ENCODE measurements around the gene HUS1. TPM values are rescaled to one million over a fixed set of nuclear protein-coding genes. Genes with fewer than 3 reads are reported as not detected.
"Not testable (repeated sequence)": the region's sequence is repeated elsewhere in the genome, so short reads cannot be mapped to it uniquely, and the experiment has no call there.

Gene HUS1
- total RNA-seq, 1 donor from 2014 or later = 17.7 TPM

DNA sequence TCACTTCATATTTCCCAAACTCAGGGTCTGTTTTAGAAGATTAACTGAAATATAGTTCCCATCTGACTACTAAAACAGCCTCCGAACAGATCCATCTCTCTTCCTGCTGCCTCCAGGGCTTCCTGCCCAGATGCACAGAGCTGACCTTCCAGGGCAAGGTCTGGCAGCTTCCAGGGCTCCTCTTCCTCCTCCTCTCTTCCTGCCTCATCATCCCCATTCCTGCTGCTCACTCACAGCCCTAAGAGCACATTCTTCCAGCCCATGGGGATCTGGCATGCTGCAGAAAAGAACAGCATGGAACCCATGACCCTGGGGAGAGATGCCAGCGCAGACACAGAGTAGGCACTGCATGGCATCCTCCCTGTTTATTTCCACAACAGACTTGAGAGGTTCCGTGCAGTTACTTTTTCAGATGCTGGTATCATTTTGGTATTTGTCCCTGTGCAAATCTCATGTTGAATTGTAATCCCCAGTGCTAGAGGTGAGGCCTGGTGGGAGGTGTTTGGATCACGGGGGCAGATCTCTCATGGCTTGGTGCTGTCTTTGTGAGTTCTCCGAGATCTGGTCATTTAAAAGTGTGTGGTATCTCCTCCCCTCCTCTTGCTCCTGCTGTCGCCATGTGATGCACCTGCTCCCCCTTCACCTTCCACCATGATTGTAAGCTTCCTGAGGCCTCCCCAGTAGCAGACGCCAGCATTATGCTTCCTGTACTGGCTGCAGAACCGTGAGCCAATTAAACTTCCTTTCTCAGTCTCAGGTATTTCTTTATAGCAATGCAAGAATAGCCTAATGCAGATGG is 35.5 kb downstream of the HUS1 start:
- DNase-seq = no peak

DNA sequence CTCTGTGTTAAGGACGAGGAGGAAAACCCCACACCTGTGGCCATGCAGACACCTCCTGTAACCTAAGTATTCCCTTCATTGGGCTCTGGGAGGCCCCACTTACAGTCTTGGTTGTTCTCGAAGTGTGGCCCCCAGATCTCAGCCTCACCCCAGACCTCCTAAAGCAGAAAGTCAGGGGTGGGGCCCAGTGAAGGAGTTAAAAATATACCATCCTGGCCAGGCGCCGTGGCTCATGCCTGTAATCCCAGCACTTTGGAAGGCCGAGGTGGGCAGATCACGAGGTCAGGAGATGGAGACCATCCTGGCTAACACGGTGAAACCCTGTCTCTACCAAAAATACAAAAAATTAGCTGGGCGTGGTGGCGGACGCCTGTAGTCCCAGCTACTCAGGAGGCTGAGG is 36.8 kb downstream of the HUS1 start:
- DNase-seq = not testable (repeated sequence)

DNA sequence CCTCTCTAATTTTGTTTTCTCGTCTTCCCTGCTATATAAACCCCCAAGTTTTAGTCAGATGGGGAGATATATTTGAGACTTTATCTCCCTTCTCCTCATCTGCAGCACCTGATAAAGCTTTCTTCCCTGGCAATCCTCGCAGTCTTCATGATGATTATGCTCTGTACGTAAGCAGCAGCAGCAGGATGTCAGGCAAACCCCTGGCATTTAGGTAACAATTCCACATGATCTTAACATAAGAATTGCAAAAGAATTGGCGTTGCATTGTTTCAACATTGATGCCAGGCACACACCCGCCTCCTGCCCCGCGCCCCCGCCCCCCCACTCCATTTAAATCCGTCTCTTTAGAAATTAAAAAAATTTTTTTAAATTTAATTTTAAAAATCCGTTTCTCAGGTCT is 37.3 kb downstream of the HUS1 start:
- DNase-seq = no peak

DNA sequence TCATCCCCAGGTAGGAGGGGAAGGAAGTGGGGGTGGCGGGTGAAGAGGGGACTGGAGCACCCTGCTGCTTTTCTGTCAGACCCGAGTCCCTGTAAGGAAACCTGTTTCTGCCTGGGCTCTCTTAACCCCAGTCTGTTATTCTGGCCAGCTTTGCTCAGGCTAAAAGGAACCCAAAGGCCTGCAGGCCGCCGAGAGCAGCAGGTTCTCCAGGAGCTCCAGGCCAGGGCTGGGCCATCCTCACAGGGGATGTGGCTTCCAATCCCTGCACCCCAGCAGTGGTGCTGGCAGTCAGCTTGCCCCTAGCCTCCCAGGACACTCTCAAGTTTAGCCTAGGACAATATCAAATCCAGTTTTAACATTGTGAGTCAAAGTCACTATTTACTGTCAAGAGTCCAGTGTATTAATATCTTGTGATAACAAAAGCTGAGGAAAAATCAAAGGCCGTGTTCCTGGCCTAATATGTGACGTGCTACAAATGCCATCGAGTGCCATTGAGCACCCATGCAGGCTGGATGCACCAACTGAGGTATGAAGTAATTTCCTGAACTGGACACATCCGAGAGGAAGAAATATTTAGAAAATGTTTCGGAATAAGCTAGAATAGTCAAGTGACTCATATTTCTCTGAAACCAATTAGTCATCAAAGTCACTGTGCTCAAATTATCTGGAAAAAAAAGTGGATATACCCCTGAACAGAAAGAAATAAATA is 38.1 kb downstream of the HUS1 start:
- DNase-seq = no peak

DNA sequence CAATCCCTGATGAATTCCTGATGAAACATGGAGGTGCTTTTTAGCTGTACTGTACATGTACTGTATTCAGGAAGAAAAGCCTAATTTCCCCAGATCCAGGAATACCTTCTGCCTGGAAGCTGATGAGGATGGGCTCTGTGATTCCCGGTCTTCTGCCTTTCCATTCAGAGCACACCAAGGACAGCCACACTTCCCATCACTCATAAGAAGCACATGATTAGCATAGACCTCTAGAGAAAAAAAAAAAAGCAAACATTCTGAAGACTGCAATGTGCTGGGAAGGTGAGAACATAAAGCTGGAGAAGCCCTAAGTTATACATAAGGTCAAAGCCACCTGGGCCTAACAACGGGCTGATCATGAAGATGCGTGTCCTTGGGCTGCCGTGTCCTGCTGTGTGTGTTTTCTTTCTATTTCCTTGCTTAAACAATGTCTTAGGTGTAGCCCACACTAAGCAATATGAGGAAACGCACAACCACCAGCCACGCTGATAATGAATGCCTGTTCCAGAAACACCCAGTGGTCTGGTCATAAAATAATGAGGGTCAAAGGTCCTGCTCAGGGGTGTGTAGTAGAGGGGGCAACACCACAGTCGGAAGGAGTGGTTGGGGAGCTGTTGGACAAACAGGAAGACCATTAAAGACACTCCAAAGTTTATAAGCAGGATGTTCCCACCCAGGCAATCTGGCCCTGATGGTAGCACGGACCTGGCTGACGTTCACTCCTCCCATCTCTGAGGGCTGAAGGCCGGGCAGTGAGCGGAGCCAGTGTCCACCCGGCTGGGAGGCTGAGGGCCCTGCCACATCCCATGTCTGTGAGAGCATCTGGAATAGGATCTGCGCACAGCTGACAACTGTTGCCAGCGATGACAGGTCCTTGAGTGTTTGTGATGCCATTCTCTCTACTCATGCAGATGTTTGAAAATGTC is 39.1 kb downstream of the HUS1 start:
- DNase-seq = no peak

DNA sequence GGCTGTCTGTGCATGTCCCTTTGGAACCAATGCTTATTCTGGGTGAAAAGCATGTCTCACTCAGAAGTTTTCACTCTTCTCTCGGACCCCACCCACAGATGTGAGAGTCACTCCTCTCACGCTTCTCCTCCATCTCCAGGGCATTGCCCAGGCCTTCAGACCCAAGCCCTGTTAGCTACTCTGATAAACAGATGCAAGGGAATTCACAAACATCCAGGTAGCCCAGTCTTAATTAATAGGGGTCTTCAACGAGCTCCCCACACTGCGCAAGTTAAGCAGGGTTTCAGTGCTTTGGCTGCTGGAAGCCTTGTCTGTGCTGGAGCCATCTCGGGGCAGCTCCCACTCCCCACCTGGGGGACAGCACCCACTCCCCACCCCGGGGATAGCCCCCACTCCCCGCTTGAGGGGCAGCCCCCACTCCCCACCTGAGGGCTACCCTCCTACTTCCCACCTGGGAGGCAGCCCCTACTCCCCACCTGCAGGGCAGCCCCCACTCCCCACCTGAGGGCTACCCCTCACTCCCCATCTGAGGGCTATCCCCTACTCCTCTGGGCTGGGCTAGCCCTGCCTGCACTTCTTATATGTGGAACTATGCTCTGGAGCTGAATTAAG is 39.9 kb downstream of the HUS1 start:
- DNase-seq = no peak

DNA sequence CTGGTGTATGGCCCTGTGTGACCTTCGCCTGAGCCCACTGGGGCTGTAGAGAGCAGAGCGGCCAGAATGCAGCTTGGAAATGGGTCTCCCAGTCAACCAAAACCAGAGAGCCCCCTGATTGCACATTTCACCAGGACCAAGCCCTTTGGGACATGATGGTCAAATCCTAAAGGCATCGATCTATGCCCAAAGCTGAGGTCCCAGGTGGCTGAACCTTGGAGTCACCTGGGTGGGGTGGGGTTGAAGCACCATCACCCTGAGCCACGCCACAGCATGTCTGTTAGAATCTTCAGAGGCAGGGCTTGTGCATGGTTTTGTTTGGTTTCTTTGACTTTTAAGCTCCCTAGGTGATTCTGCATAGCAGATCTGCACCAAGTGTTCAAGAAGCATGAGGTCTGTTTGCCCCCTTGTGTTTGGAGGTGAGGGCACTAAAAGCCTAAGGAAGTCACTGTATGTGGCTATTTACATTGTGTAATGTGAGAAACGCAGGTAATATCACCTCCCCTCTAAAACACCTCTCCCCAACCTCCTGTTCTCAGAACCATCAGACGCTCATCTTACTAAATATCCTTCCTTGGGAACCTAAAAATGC is 40.7 kb downstream of the HUS1 start:
- DNase-seq = no peak

DNA sequence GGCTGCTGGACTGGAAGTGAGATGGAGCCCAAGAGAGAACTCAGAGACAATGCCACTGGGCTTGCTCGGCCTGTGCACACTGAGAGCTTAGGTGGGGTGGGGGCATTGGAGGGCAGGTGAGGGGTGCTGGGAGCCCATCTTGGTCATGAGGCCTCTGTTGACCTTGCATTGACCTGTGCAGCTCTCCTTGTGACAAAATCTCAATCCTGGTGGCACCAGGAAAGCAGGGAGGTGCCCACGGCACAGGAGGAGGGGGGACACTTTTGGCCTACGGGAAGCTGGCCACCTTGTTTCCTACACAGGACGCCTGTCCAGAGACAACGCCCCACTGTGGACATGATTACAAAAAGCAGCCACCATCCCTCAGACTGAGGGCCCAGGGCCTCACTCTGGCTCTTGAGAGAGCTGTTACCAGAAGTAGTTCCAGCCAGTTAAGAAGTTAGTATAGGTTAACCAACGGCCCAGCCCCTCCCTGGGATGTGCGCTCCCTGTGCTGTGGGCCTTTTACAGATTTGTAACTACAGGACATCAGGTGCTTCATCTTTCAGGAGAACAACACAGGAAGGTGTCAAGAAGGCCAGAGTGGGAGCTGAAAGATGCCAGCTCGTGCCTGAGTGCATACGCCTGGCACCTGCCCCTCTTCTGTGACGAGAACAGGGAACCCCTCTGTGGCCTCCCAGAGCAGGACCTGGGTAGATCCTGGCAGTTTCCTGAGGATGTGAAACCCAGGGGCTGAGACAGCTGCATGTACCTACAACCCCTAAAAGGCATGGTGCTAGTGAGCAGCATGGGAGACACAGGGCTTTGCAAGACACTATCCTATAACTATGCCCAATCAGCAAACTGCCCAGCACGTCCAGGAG is 41.5 kb downstream of the HUS1 start:
- no peak for DNase-seq

DNA sequence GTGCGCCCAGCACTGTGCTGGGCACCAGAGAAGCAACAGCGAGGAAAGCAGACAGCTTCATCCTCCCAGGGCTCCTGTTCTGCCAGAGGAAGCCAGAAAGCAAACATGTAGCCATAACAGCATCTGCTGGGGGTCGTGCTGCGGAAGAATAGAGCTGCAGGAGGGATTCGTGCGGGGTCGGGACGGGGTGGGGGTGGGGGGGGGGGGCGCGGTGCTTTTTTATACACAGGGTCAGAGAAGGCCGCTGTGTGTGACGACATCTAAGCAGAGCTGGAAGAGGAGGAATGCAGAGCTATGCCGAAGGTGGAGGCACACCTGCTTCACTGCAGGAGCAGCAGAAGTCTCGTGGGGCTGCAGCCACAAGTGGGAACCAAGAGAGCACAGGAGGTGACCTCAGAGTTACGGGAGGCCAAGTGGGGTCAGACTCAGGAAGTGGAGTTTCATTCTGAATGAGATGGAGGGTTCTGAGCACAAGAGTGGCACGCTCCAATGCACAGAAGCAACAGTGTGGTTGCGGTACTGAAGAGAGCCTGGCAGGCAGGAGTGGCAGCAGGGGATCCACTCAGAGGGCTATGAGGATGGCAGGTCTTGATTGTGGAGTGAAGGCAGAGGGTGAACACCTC is 42.2 kb downstream of the HUS1 start:
- no peak for DNase-seq

DNA sequence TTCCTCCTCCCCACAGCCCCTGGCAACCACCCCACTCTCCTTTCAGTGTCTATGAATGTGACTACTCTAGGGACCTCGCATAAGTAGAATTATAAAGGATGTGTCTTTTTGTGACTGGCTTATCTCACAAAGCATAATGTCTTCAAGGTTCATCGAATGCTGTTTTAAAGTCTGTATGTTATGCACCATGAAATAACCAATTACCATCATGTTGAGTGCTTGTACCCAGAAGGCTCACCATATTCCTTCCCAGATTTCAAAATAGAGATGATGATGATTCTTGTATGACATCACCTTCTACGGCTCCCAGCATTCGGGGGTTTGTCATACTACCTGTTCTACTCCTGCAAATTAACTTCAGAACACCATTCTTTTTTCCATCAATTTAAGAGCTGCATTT is 43.1 kb downstream of the HUS1 start:
- DNase-seq = no peak

DNA sequence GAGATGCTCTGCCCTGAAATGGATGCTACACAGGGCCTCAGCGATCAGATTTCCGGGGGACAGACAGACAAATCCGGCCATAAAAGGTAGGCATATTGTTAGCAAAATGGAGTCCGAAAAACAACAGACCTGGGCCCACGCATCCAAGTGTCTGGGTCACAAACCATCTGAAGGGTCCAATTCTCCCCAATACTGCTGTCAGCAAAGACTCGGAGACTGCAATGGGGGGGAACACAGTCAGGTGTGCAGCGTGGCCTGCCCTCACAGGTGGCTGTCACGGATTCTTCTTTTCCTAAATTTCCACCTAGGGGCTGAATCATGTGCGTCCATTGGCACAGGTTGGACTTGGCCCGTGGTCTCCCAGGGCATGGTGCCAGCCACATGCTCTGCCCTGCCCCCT is 44.1 kb downstream of the HUS1 start:
- DNase-seq = no peak

DNA sequence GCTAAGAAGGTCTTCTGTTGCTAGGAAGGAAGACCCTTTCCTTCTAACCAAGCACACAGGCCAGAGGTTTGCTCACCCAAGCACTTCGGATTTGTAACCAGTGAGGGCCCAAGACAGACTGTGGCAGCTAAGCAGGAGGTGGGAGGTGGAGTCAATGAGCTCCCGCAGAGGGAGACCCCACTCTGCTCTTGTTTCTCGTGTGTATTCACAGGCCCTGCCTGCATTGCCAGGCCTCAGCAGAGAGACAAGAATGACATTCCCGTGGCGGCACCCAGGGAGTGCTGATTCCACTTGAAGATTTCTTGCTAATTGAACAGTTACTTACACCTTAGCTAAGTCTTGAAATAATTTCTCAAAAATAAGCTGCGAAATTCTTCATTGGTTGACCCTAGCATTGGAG is 44.6 kb downstream of the HUS1 start:
- no peak for DNase-seq

DNA sequence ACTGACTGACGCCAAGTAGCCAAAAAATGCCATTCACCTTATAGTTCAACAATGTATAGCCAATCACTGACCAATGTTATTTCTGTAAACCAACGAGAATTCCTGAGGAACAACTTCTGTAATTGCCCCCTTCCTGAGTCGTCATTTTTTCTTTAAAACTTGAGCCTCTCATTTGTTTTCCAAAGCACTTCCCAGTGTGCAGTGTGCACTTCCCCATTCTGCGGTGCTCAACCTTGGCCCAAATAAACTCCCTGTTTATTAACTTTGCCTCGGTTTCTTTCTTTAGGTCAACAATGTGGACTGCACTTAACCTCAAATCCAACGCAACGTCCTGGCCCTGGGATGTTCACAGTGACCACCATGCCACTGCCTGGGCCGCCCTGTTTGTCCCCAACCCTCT is 46.2 kb downstream of the HUS1 start:
- no peak for DNase-seq

DNA sequence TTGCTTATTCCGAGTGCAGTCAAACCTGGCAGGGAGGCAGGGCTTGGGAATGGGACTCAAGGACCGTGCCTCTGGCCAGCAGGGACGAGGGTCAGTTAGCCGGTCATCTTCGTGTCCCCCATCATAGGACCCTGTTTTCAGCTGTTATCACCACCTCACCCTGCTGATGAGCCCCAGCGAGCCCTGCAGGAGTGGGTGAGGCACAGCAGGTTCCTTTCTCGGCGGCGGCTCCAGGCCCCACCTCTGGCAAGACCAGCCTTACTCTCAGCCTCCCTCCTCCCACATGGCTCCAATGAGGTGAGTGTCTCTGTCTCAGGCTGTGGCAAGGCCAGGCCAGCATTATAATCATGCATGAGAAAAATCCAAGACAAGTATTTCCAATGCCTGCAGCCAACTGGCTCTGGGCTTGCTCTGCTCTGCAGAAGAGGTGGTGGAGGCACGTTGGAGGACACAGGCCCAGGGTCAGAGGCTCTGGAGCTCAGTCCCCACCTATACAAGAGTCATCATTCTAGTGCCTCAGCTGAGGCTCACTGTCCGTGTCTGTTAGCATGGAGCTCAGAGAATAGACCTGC is 46.9 kb downstream of the HUS1 start:
- no peak for DNase-seq

DNA sequence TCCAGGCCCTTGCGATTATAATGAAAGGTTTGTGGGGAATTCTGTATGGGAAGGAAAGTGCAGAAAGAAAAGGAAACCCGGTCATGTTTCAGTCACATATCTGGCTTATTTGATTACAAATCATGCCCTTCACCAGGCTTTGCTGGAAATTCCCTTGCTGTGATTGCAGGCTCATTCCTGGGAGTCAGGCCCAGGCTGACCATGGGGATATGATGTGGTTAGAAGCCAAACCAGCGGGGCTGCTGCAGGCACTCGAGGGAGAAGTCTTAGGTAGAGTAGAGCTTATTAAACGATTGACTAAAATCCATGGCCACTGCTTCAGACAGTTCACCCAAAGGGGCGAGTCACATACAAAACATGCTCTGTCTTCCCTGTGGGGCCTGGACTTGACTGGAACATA is 47.4 kb downstream of the HUS1 start:
- no peak for DNase-seq

DNA sequence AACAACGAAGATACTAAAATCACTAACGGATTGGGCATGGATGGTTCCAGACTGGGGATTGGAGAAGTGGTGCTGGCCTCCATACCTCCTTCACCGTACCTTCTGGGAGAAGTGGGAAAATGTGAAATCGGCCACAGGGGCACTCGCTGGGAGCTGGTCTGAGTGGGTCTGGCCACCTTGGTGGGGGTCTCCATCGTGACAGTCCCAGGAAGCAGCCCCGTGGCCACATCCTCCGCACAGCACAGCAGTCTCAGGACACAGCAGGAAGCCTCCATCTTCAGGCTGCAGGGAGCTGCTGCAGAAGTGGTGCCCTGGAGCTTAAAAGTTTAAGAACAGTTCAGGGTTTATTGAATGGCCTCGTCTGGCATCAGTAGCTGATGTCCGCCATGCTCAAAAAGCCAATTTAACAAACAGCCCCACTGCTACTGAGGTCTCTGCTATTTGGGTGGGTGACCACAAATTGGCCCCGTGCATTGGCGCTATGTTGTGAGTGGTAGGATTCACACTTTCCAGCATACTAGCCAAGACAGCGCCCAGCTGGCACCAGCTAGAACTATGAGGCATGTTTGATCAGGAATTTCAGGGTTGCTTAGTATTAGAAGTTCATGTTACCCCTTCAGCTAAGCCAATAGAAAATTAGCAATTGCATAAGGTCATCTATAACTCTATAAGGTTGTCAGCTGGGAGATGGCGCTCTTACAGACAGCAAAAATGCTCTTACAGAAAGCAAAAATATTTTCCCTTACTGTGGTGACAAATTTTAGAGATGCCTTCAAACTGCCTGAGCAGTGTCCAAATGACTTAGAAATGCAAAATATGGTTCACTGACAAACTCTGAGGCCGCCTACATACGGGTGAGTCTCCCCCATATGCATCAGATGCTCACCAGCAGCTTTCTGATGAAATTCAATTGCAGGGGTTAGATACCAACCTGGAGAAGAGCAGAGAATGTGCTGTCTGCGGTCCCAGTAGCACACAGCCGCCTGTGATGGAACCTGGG is 48.1 kb downstream of the HUS1 start:
- DNase-seq = no peak

DNA sequence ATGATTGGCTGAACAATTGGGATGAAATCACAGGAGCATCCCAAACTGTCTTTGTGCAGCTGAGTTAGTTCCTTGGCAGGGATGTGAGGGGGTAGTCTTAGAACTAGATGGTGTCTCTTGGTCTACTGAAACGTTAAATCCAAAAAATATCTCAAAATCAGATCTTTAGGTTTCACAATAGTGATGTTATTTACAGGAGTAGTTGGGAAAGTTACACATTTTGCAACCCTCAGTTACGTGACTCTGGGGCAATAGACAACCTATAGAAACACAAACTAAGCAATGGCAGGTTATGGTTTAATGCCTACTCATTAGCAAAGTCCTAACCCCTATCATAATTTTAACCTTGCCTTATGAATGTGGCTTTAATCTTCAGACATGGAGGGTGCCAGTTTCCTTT is 55.1 kb downstream of the HUS1 start:
- DNase-seq = no peak

DNA sequence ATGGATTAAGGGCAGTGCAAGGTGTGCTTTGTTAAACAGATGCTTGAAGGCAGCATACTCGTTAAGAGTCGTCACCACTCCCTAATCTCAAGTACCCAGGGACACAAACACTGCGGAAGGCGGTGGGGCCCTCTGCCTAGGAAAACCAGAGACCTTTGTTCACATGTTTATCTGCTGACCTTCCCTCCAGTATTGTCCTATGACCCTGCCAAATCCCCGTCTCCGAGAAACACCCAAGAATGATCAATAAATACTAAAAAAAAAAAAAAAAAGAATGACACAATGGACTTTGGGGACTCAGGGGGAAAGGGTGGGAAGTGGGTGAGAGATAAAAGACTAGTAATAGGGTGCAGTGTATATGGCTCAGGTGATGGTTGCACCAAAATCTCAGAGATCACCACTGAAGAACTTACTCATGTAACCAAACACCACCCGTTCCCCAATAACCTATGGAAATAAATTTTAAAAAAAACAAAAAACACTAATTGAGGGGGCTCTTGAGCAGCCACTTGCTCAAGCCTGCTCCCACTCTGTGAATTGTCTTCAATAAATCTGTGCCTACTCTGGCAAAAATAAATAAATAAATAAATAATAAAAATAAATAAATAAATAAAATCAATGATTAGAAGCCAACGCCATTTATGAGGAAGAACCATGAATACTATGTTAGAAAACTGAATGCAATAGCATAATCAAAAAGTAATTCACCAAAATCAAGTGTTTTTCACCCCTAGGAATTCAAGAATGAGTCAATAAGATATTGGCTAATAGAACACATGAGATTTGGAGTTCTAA is 56.1 kb downstream of the HUS1 start:
- not testable (repeated sequence) for DNase-seq

Measured in skin of body (tissue), 2 donors.